ENCODE results near the gene PIGP. TPM values are rescaled to one million over a fixed set of nuclear protein-coding genes. Genes with fewer than 3 reads are reported as not detected.

PIGP gene
- total and polyA plus RNA-seq, 9 of the 15 experiments (the other 6 are each of a cell fraction or from before 2014, with no cell fraction given): 18.3 to 122 (median 35.6) TPM

DNA sequence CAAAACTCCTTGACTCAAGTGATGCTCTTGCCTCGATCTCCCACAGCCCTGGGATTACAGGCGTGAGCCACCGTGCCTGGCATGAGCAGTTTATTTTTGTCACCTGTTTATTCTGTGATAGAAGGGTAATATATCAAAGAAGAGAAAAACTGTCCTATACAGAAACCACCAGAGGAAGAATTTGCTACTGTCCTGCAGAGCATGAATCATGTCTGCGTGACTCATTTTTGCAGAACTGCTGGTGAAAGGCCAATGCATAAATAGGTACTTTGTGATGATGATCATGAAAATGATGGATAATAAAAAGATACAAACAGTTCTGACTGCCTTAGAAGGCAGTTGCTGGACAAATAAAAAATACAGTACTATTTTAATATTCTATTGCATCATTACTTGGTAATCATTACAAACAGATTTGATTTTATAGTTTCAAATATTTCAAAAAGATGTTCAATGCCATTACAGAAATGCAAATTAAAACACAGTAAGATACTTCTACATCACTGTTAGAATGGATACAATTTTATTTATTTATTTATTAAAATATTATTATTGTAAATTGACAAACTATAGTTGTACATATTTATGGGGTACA is 39.9 kb downstream of the PIGP start (continued):
- TF ChIP-seq MLLT1 (IDR thresholded peaks at IDR 0.05) (no peak), FOXJ2 (tag; IDR thresholded peaks at IDR 0.05) (no peak), TEAD4 (IDR thresholded peaks at IDR 0.05; ENCODE audit: low read length) (no peak), TEAD4 (CRISPR knock-in tag; IDR thresholded peaks at IDR 0.05; ENCODE audit: borderline replicate concordance) (no peak), JUND (IDR thresholded peaks at IDR 0.05; ENCODE audit: borderline replicate concordance, low read depth, low read length) (peak; percentile 42; the same call in 1 of the 2 replicates), JUND (tag; IDR thresholded peaks at IDR 0.05; ENCODE audit: borderline replicate concordance, low read depth, low read length) (0 out of 3 replicates have a peak, but pooled peaks have one; percentile 25), CEBPB (tag; IDR thresholded peaks at IDR 0.05) (peak; percentile 21; the same call in 1 of the 2 replicates), MEIS2 (IDR thresholded peaks at IDR 0.05; ENCODE audit: partially characterized antibody) (peak; percentile 73), ZFPM2 (CRISPR knock-in tag; IDR thresholded peaks at IDR 0.05) (no peak), RBM34 (IDR thresholded peaks at IDR 0.05; ENCODE audit: borderline replicate concordance, insufficient read depth, low read length) (no peak), ZNF146 (CRISPR knock-in tag; IDR thresholded peaks at IDR 0.05; ENCODE audit: unreplicated experiment) (no peak), HBP1 (CRISPR knock-in tag; IDR thresholded peaks at IDR 0.05) (no peak), XRCC5 (IDR thresholded peaks at IDR 0.05; ENCODE audit: low read depth, low read length) (no peak), PREB (CRISPR knock-in tag; IDR thresholded peaks at IDR 0.05) (no peak), SP1 (CRISPR knock-in tag; IDR thresholded peaks at IDR 0.05) (no peak)
- TF ChIP-seq, protein P1, sequence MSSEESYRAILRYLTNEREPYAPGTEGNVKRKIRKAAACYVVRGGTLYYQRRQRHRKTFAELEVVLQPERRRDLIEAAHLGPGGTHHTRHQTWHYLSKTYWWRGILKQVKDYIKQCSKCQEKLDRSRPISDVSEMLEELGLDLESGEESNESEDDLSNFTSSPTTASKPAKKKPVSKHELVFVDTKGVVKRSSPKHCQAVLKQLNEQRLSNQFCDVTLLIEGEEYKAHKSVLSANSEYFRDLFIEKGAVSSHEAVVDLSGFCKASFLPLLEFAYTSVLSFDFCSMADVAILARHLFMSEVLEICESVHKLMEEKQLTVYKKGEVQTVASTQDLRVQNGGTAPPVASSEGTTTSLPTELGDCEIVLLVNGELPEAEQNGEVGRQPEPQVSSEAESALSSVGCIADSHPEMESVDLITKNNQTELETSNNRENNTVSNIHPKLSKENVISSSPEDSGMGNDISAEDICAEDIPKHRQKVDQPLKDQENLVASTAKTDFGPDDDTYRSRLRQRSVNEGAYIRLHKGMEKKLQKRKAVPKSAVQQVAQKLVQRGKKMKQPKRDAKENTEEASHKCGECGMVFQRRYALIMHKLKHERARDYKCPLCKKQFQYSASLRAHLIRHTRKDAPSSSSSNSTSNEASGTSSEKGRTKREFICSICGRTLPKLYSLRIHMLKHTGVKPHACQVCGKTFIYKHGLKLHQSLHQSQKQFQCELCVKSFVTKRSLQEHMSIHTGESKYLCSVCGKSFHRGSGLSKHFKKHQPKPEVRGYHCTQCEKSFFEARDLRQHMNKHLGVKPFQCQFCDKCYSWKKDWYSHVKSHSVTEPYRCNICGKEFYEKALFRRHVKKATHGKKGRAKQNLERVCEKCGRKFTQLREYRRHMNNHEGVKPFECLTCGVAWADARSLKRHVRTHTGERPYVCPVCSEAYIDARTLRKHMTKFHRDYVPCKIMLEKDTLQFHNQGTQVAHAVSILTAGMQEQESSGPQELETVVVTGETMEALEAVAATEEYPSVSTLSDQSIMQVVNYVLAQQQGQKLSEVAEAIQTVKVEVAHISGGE (CRISPR knock-in tag; IDR thresholded peaks at IDR 0.05): no peak
- TF ChIP-seq, protein P2, sequence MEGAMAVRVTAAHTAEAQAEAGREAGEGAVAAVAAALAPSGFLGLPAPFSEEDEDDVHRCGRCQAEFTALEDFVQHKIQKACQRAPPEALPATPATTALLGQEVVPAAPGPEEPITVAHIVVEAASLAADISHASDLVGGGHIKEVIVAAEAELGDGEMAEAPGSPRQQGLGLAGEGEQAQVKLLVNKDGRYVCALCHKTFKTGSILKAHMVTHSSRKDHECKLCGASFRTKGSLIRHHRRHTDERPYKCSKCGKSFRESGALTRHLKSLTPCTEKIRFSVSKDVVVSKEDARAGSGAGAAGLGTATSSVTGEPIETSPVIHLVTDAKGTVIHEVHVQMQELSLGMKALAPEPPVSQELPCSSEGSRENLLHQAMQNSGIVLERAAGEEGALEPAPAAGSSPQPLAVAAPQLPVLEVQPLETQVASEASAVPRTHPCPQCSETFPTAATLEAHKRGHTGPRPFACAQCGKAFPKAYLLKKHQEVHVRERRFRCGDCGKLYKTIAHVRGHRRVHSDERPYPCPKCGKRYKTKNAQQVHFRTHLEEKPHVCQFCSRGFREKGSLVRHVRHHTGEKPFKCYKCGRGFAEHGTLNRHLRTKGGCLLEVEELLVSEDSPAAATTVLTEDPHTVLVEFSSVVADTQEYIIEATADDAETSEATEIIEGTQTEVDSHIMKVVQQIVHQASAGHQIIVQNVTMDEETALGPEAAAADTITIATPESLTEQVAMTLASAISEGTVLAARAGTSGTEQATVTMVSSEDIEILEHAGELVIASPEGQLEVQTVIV (CRISPR knock-in tag; IDR thresholded peaks at IDR 0.05; ENCODE audit: borderline replicate concordance): no peak

All from K562 (cell line).